Activated T-helper 1 cell treated with anti-CD3 and anti-CD28 coated beads, Interleukin-12 subunit alpha, Interleukin-12 subunit beta, Interleukin-2, Interleukin-4 antibody, amounts not matched to agents 30 ng/mL and 10 ng/mL and 1 ng/mL, durations not matched to agents 14 hours and 24 hours and 36 hours (primary cell): ENCODE measurements around the gene RAET1E. TPM values are rescaled to one million over a fixed set of nuclear protein-coding genes. Genes with fewer than 3 reads are reported as not detected.
"Not testable (repeated sequence)": the region's sequence is repeated elsewhere in the genome, so short reads cannot be mapped to it uniquely, and the experiment has no call there.

Experiments used
- DNase-seq: peaks from one replicate; pipeline ENCODE4 v3.0.0; 2021; ENCODE audit warnings: low spot score
- H3K27ac Mint-ChIP-seq: one replicate; pipeline ENCODE4 v1.8.0; 2021; ENCODE audit warnings: mild to moderate bottlenecking, mixed read lengths
- H3K27me3 Mint-ChIP-seq: one replicate; pipeline ENCODE4 v1.8.0; 2022; ENCODE audit warnings: mild to moderate bottlenecking, moderate library complexity, mixed read lengths; ENCODE audit not compliant: insufficient read depth
- H3K36me3 Mint-ChIP-seq: one replicate; pipeline ENCODE4 v1.8.0; 2021; ENCODE audit warnings: low read depth, mixed read lengths
- H3K4me1 Mint-ChIP-seq: one replicate; pipeline ENCODE4 v1.8.0; 2021; ENCODE audit warnings: low read depth, mixed read lengths
- H3K4me3 Mint-ChIP-seq: one replicate; pipeline ENCODE4 v1.8.0; 2021; ENCODE audit warnings: mild to moderate bottlenecking, moderate library complexity, mixed read lengths
- H3K9me3 Mint-ChIP-seq: one replicate; pipeline ENCODE4 v1.8.0; 2021; ENCODE audit warnings: mixed read lengths
- intact Hi-C: fragments of 100-400 bp; cut with micrococcal nuclease; formaldehyde crosslinking; loops from one replicate; pipeline ENCODE4 v1.15.1; 2024
- total RNA-seq: library from RNA; stranded (reverse); gene quantifications from 2 replicates; pipeline ENCODE4 v1.2.3, GENCODE V29; 2022

RAET1E gene
- total RNA-seq, 1 donor from 2014 or later: not detected

GRCh38 chr6:149859368-149859767 lies 38.5 kb downstream of the RAET1E start:
- no peak for DNase-seq
- Mint-ChIP-seq H3K36me3 (no peaks in the 10 kb centered on the region), H3K27me3 (peaks cover 22% of the 10 kb centered on the region), H3K4me3 (no peak overlapping the region), H3K4me1 (peaks cover 39% of the 10 kb centered on the region), H3K9me3 (no peaks in the 10 kb centered on the region), H3K27ac (no peak overlapping the region)
- intact Hi-C loops: no loop called here

DNA sequence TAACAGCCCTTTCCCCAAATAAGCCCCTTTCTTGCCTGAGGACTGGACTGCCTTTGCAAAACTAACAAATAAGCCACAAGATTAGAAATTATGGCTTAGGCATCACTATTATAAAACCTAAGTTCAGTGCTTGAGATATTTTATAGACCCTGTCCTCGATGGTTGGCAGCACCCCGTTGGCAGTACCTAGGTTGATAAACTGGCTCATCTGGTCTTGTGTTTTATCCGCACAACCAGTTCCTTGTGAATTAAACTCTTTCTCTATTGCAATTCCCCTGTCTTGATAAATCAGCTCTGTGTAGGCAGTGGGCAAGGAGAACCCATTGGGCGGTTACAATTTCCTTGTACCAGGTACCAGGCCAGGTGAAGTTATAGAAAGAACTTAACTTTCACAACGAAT lies 40.4 kb downstream of the RAET1E start:
- no peak for DNase-seq
- H3K27me3 Mint-ChIP-seq: peaks cover 25% of the 10 kb centered on the region
- H3K4me3 Mint-ChIP-seq: no peak overlapping the region

GRCh38 chr6:149856256-149856994 lies 41.5 kb downstream of the RAET1E start:
- no peak overlapping the region for H3K27ac Mint-ChIP-seq
- H3K4me3 Mint-ChIP-seq: no peak overlapping the region
- peaks cover 37% of the 10 kb centered on the region for H3K4me1 Mint-ChIP-seq
- intact Hi-C loops: no loop called here
- peaks cover 17% of the 10 kb centered on the region for H3K27me3 Mint-ChIP-seq
- no peak for DNase-seq
- H3K36me3 Mint-ChIP-seq: no peaks in the 10 kb centered on the region
- H3K9me3 Mint-ChIP-seq: no peaks in the 10 kb centered on the region

More for the DNA sequence above, 40.4 kb downstream of the RAET1E start:
- no peaks in the 10 kb centered on the region for H3K36me3 Mint-ChIP-seq
- H3K9me3 Mint-ChIP-seq: no peaks in the 10 kb centered on the region
- H3K27ac Mint-ChIP-seq: no peak overlapping the region
- intact Hi-C loops: no loop called here
- H3K4me1 Mint-ChIP-seq: peaks cover 35% of the 10 kb centered on the region

DNA sequence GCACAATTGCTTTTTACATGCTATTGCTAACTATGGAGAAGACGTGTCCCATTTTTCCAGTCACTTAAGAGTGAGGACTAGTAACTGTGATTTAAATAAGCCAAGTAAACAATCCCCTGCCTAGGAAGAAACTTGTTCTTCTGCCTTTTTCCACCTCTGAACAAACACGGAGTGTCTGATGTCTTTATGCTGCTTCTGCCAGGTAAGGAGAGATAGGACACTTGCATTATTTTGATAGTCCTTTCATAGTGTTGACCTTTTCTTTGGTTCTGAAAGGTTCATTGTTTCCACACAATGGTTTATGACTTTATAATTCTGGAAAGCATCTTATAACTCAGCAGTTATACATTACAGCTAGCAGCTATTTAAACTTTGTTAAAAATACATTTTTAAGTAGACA lies 42.2 kb downstream of the RAET1E start:
- DNase-seq: no peak
- H3K36me3 Mint-ChIP-seq: no peaks in the 10 kb centered on the region
- intact Hi-C loops: no loop called here
- no peaks in the 10 kb centered on the region for H3K9me3 Mint-ChIP-seq
- H3K4me1 Mint-ChIP-seq: peaks cover 36% of the 10 kb centered on the region
- H3K27me3 Mint-ChIP-seq: peaks cover 21% of the 10 kb centered on the region
- H3K27ac Mint-ChIP-seq: no peak overlapping the region
- no peak overlapping the region for H3K4me3 Mint-ChIP-seq

DNA sequence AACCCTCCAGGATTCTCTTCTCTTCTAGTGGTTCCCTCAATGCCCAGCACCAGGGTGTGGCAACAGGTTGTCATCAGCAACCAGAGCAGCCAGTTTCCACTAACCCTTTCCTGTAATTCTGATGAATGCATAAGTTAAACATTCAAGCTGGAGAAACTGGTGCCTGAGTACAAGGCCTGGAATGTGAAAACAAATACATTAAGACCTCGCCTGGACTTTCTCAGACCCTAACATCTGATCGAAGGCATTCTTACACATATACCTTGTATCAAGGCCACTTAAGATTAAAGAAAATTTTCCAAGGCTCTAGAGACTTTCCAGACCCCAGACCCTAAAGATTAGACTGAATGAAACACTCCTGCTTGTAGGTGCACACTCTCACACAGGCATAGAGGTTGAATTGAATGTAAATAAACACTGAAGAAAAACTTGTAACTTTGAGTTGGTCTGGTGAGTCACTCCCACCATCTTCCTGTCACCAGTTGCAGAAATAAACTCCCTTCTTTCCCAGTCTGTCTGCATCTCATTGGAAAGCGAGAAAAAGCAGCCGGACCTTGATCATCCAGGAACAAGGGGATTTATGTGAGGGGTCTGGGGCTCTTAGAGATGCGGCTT lies 42.8 kb downstream of the RAET1E start:
- Mint-ChIP-seq H3K36me3 (no peaks in the 10 kb centered on the region), H3K27me3 (peaks cover 20% of the 10 kb centered on the region), H3K4me3 (no peak overlapping the region), H3K4me1 (peaks cover 32% of the 10 kb centered on the region), H3K27ac (no peak overlapping the region), H3K9me3 (no peaks in the 10 kb centered on the region)
- DNase-seq: no peak
- intact Hi-C loops: no loop called here

DNA sequence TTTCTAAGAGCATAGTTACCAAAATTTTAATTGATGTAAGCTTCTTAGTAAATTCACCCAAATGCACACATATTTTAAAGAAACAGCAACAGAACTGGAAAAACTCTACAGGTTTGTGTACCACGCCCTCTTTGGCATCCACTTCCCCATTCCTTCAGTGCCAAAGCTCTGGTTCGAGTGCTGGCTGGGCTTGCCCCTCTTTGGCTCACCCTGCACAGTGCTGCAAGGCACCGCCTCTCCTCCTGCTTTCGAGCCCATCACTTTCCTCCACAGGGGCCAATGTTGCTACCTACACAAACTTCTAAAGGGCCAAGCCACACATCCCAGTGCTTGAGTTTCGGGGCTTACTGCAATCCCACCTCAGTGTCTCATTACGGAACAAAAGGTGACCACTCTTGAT lies 43.4 kb downstream of the RAET1E start:
- no peaks in the 10 kb centered on the region for H3K9me3 Mint-ChIP-seq

DNA sequence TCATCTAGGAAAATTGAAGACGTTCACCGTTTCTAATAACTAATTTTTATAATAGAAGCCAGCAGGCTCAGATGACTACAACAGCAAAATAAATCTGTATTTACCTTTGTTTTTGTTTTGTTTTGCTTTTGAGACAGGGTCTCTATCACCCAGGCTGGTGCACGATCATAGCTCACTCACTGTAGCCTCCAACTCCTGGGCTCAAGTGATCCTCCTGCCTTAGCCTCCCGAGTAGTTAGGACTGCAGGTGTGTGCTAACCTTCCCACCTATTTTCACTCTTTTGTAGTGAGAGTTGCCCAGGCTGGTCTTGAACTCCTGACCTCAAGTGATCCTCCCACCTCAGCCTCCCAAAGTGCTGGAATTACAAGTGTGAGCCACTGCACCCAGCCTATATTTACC lies 43.9 kb downstream of the RAET1E start:
- Mint-ChIP-seq H3K4me1 (peaks cover 32% of the 10 kb centered on the region), H3K27me3 (peaks cover 25% of the 10 kb centered on the region)
- H3K27ac Mint-ChIP-seq, DNase-seq, H3K36me3 Mint-ChIP-seq, H3K9me3 Mint-ChIP-seq, H3K4me3 Mint-ChIP-seq, intact Hi-C loops: not testable (repeated sequence)

More for the DNA sequence above, 43.4 kb downstream of the RAET1E start:
- no peaks in the 10 kb centered on the region for H3K36me3 Mint-ChIP-seq
- H3K27me3 Mint-ChIP-seq: peaks cover 20% of the 10 kb centered on the region
- peaks cover 32% of the 10 kb centered on the region for H3K4me1 Mint-ChIP-seq
- no peak for DNase-seq
- intact Hi-C loops: no loop called here
- no peak overlapping the region for H3K4me3 Mint-ChIP-seq
- no peak overlapping the region for H3K27ac Mint-ChIP-seq

DNA sequence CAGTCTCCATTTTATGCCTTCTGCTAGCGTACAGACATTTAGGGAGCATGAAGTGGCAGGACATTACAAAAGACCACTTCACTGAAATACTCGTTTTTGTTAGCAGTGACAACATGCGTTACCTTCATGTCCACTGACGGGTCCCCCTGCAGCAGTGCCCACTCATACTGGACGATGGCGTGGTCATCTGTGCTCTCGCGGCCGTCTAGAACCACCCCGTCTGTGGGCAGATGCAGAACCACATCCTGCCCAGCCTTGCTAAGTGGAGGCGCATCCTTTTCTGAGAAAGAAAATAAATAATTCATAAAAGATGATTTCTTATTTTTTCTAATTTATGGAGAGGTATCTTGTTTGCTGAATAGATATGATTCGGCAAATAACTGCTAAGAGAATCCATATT lies 45.0 kb downstream of the RAET1E start:
- no peak for DNase-seq
- Mint-ChIP-seq H3K4me3 (no peak overlapping the region), H3K27ac (no peak overlapping the region), H3K9me3 (no peaks in the 10 kb centered on the region), H3K27me3 (peaks cover 29% of the 10 kb centered on the region), H3K4me1 (peaks cover 32% of the 10 kb centered on the region), H3K36me3 (peaks cover 2% of the 10 kb centered on the region)
- intact Hi-C loops: no loop called here

DNA sequence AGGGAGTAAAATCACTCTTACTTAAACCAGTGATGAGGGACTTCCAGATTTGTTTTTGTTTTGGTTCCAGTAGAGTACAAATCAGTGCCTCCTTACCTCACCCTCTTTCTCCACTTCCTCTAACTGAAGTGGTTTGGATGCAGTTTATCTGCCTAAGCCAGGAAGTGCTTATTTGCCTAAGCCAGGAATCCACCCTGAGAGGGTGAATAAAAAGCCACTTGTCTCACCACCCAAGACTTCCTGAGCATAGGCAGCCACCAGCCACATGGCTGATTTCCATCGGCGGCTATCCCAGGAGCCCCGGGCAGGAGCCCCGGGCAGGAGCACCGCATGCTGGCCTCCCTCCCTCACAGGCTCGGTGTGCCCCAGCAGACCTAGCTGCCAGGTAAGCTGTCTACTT lies 45.7 kb downstream of the RAET1E start:
- Mint-ChIP-seq H3K4me1 (peaks cover 36% of the 10 kb centered on the region), H3K27me3 (peaks cover 24% of the 10 kb centered on the region), H3K4me3 (no peak overlapping the region), H3K9me3 (no peaks in the 10 kb centered on the region), H3K27ac (no peak overlapping the region), H3K36me3 (peaks cover 2% of the 10 kb centered on the region)
- DNase-seq: no peak
- intact Hi-C loops: no loop called here

GRCh38 chr6:149851461-149852110 lies 46.3 kb downstream of the RAET1E start:
- intact Hi-C loops: no loop called here
- H3K27me3 Mint-ChIP-seq: peaks cover 23% of the 10 kb centered on the region
- H3K4me1 Mint-ChIP-seq: peaks cover 36% of the 10 kb centered on the region
- DNase-seq: no peak
- H3K27ac Mint-ChIP-seq: no peak overlapping the region
- peaks cover 2% of the 10 kb centered on the region for H3K36me3 Mint-ChIP-seq
- no peak overlapping the region for H3K4me3 Mint-ChIP-seq
- H3K9me3 Mint-ChIP-seq: no peaks in the 10 kb centered on the region

GRCh38 chr6:149848343-149848742 lies 49.6 kb downstream of the RAET1E start:
- peaks cover 24% of the 10 kb centered on the region for H3K4me1 Mint-ChIP-seq
- H3K9me3 Mint-ChIP-seq, DNase-seq, intact Hi-C loops, H3K4me3 Mint-ChIP-seq, H3K36me3 Mint-ChIP-seq, H3K27ac Mint-ChIP-seq: not testable (repeated sequence)
- peaks cover 26% of the 10 kb centered on the region for H3K27me3 Mint-ChIP-seq
